CD4-positive, alpha-beta T cell treated with Interleukin-15 for 1 hour (primary cell): ENCODE results near the gene NBAS.

Experiments
- DNase-seq: peaks from one replicate; pipeline ENCODE4 v3.0.0-alpha.2; 2020

The NBAS gene

GRCh38 chr2:15187702-15188101 is 373.4 kb downstream of the NBAS start:
- no peak for DNase-seq

- no peak for DNase-seq
Observed at GRCh38 chr2:15186118-15186517, 375.0 kb downstream of the NBAS start.

- no peak for DNase-seq
Observed at GRCh38 chr2:15184491-15184890, 376.6 kb downstream of the NBAS start.

DNA sequence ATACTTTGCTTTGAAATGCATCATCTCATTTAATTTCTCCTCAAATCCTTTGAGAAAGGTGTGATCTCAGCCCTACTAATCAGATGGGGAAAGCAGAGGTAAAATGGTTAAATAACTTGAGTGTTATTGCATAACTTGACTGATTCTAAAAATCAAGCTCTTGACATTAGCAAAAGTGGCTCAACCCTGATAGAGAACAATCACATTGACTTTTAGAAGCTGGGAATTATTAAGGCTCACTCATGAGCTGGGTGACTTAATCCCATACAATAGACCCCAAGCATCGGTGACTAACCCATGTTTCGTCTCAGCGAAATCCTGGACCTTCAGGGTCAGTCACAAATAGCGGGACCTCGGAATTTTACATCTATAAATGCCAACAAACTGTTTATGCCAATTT is 378.9 kb downstream of the NBAS start:
- no peak for DNase-seq

- DNase-seq = no peak
Observed at GRCh38 chr2:15181092-15181745, 379.9 kb downstream of the NBAS start.

DNA sequence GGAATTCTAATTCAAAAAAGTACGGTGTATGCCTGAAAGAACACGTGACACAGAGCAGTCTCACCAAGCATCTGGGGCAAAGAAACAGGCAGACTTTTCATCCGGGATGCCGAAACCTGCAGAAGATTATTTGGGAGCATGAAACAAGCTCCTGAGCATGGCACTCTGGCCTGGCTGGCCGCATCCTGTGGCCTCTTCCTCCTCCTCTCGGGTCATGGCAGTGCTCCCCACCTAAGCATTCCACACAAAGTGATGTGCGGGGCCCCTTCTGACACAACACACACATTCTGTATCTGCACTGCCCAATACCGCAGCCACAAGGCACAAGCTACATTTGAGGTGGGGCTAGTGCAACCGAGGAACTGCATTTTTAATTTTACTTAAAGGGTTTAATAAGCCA is 380.8 kb downstream of the NBAS start:
- DNase-seq = no peak

DNA sequence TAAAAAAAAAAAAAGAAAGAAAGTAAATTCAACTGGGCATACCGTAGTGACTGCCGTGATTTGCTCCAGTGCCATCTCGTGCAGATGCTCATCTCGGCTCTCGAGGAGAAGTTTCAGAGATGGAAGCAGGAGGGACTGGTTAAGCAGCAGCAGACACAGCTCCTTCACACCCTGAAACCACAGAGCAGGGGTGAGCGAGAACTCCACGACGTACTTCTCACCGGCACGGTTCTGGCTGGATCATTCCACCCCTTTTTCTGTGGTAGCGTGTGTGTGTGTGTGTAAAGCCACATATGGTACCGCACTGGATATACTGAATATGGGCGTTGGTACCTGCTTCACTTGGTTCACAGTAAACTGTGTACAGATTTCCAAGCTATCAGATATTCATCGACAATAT is 382.2 kb downstream of the NBAS start:
- no peak for DNase-seq

GRCh38 chr2:15177103-15177502 is 384.0 kb downstream of the NBAS start:
- DNase-seq = peak; percentile 45

DNA sequence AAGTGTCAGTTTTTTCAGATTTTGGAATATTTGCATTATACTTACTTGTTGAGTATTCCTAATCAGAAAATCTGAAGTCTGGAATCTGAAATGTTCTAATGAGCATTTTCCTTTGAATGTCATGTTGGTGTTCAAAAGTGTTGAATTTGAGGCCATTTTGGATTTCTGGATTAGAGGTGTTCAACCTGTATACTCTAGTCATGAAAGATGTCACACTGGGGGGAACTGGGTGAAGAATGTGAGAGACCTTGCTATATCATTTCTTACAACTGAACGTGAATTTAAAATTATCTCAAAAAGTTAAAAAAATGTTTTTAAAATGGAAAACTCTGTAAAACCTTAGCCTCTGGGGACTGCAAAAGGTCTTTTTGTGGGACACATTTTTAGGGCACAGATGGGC is 384.5 kb downstream of the NBAS start:
- DNase-seq = no peak

DNA sequence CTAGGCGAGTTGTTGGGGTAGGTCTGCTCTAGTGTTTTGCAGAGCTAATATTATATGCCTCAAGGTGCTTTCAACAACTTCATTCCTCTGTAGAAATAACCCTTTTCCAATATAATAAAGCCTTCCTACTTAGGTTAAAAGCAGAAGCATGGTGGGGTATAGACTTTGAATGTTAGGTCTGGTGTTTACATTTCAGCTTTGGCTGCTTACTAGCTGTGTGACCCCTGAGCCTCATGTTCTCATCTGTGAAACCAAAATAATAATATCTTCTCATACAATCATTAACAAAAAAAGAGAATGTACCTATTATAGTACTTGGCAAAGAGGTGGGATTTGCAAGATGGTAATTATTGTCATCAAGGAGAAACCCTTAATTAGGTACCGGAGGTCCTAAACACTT is 386.6 kb downstream of the NBAS start:
- no peak for DNase-seq

- DNase-seq = no peak
Observed at GRCh38 chr2:15173501-15173900, 387.6 kb downstream of the NBAS start.

GRCh38 chr2:15172825-15173224 is 388.3 kb downstream of the NBAS start:
- no peak for DNase-seq

DNA sequence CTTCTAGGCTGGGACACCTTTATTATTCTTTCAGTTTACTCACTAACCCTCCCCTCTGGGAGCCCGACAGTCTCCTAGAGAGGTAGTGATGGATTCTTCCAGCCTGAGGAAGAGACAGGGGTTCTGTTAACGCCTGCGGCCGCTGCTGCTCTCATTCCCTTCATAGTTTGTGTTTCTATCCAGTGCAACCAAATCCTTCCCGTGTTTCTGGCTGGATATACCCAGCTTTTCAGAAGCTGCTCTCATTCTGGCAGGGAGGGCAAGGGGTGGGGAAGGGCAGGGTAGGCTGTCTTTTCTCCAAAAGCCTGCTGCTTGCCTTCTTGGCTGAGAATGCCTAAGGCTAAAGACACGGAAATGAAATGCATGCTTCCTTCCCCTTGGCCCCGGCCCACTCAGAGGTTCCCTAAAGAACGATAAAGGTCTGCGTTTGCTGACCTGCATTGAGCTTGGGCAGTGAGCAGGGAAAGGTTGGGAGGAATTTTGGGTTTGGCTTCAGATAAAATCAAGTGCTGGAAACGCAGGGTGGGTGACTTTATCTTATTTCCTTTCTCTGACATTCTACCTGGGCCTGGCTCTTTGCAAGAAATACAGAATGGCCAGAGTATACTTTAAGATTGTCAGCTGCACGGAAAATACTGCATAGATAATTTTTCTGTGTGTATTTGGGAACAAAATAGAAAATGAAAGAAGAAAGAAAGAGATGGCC is 390.9 kb downstream of the NBAS start:
- no peak for DNase-seq

- no peak for DNase-seq
Observed at GRCh38 chr2:15169326-15170069, 391.6 kb downstream of the NBAS start.

GRCh38 chr2:15168116-15168515 is 393.0 kb downstream of the NBAS start:
- DNase-seq = no peak

GRCh38 chr2:15166878-15167277 is 394.3 kb downstream of the NBAS start:
- DNase-seq = no peak

GRCh38 chr2:15163326-15163725 is 397.8 kb downstream of the NBAS start:
- DNase-seq = no peak

DNA sequence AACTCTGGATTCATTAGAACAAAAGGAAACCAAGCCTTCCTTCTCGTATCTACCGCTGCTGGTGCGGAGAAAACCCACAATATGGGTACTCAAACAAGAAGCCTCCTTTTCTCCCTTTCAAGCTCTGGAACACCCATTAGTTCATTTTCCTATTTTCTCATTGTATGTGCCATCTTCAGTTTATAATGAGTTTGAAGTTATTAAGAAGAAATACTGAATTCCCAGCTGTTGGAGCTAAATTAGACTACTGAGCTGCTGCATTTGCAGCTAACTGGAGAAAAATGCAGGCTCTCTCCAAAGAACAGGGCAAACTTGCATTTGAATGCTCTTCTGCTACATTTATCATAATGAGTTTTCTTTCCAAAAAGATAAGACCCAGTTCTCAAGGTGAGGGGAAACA is 398.5 kb downstream of the NBAS start:
- DNase-seq = no peak

- no peak for DNase-seq
Observed at GRCh38 chr2:15160201-15160991, 400.7 kb downstream of the NBAS start.

- DNase-seq = no peak
Observed at GRCh38 chr2:15159751-15160177, 401.4 kb downstream of the NBAS start.

DNA sequence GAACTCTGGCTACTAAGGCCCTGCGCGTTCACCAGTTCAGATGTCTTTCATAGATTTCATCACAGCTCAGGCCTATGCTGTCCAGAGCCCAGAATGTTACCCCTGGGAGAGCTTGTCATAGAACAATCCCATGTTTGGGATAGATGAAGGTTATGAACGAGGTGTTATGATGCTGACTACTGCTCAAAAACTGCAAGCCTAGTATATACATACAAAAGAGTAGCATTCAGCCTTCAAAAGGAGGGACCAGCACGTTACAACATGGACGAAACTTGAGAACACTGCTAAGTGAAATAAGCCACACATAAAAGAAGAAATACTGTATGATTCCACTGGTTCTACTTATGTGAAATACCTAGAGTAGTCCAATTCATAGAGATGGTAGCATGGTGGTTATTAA is 401.9 kb downstream of the NBAS start:
- DNase-seq = no peak

- no peak for DNase-seq
Observed at GRCh38 chr2:15158532-15158931, 402.6 kb downstream of the NBAS start.

GRCh38 chr2:15158100-15158499 is 403.0 kb downstream of the NBAS start:
- DNase-seq = no peak
